Left lung (tissue), 10 donors: ENCODE results near the gene MSH5. TPM values are rescaled to one million over a fixed set of nuclear protein-coding genes. Genes with fewer than 3 reads are reported as not detected.

Source experiments
- ATAC-seq: fragments of 200-7000 bp; cut with Tn5 transposase; one replicate; pipeline ENCODE4 v1.9.1; 2020; ENCODE audit warnings: moderate library complexity
- DNase-seq, 4 donors: peaks; one replicate each; pipeline ENCODE4 v3.0.0-alpha.2; 2013 to 2020
- H3K27ac ChIP-seq, 2 donors: fragments of 200-600 bp; sonication (generic) in 1 of 2; one replicate each; pipeline versions ENCODE4 v1.5.0 to v1.8.0; 2020 to 2021
- H3K27me3 ChIP-seq, 2 donors: fragments of 200-600 bp; sonication (generic) in 1 of 2; one replicate each; pipeline versions ENCODE4 v1.5.0 to v1.8.0; 2020 to 2021
- H3K36me3 ChIP-seq, 2 donors: fragments of 200-600 bp; sonication (generic) in 1 of 2; one replicate each; pipeline versions ENCODE4 v1.5.0 to v1.8.0; 2020 to 2021
- H3K4me1 ChIP-seq, 2 donors: fragments of 200-600 bp; one replicate each; pipeline ENCODE4 v1.8.0; 2021
- H3K4me3 ChIP-seq, 2 donors: fragments of 200-600 bp; sonication (generic) in 1 of 2; one replicate each; pipeline versions ENCODE4 v1.5.0 to v1.8.0; 2020 to 2021; ENCODE audit warnings: mild to moderate bottlenecking in 1 of 2
- H3K9me3 ChIP-seq, 2 donors: fragments of 200-600 bp; sonication (generic) in 1 of 2; one replicate each; pipeline versions ENCODE4 v1.5.0 to v1.8.0; 2020 to 2021
- intact Hi-C, 2 donors: fragments of 100-400 bp; cut with DNase I; formaldehyde crosslinking; loops; one replicate each; pipeline versions ENCODE4 v1.11.2 to v1.14.2; 2022
- polyA plus RNA-seq, 6 donors: library from polyadenylated mRNA; unstranded; fragments of 120-200 nt; gene quantifications; one replicate each; pipeline ENCODE4 v1.2.1, GENCODE V29; 2013; ENCODE audit not compliant: insufficient read length in 6 of 6
- total RNA-seq, 2 donors: library from RNA; stranded (reverse); fragmentation: NEBNext Ultra II Directional; extraction: Animal tissue kit (Norgen Biotek cat#: 25700); gene quantifications; one replicate each; pipeline ENCODE4 v1.2.1, GENCODE V29; 2021
- TF ChIP-seq, protein P1 (sequence below), 2 donors: fragments of 200-600 bp; sonication (generic) in 1 of 2; IDR thresholded peaks; one replicate each; pipeline versions ENCODE4 v1.5.0 to v1.8.0; 2021; ENCODE audit warnings: antibody characterized with exemption in 2 of 2
- donor health status: DM: no; HTN: yes; CAD: no.
- donor health status: DM: no; HTN: no; CAD: no.

The MSH5 gene
- total and polyA plus RNA-seq, 8 donors: 9.7 to 49.8 (median 36.7) TPM

- Histone ChIP-seq H3K27ac (no peak overlapping the region), H3K4me1 (peaks cover 7 to 19% of the 10 kb centered on the region in 2 donors), H3K9me3 (no peaks in the 10 kb centered on the region), H3K27me3 (no peaks in the 10 kb centered on the region), H3K36me3 (peaks cover 0 to 53% of the 10 kb centered on the region in 2 donors), H3K4me3 (no peak overlapping the region)
- no peak for ATAC-seq
- intact Hi-C loops: no loop called here
- peak in 1 of 4 donors; percentile 31 for DNase-seq
- TF ChIP-seq, protein P1, sequence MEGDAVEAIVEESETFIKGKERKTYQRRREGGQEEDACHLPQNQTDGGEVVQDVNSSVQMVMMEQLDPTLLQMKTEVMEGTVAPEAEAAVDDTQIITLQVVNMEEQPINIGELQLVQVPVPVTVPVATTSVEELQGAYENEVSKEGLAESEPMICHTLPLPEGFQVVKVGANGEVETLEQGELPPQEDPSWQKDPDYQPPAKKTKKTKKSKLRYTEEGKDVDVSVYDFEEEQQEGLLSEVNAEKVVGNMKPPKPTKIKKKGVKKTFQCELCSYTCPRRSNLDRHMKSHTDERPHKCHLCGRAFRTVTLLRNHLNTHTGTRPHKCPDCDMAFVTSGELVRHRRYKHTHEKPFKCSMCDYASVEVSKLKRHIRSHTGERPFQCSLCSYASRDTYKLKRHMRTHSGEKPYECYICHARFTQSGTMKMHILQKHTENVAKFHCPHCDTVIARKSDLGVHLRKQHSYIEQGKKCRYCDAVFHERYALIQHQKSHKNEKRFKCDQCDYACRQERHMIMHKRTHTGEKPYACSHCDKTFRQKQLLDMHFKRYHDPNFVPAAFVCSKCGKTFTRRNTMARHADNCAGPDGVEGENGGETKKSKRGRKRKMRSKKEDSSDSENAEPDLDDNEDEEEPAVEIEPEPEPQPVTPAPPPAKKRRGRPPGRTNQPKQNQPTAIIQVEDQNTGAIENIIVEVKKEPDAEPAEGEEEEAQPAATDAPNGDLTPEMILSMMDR (IDR thresholded peaks at IDR 0.05): no peak
Measured at GRCh38 chr6:31778193-31778592, 38.4 kb downstream of the MSH5 start.

GRCh38 chr6:31778999-31779885 lies 39.4 kb downstream of the MSH5 start:
- Histone ChIP-seq H3K4me3 (no peak overlapping the region), H3K36me3 (peaks cover 0 to 63% of the 10 kb centered on the region in 2 donors), H3K9me3 (no peaks in the 10 kb centered on the region), H3K4me1 (peaks cover 7 to 18% of the 10 kb centered on the region in 2 donors), H3K27me3 (no peaks in the 10 kb centered on the region), H3K27ac (no peak overlapping the region)
- TF ChIP-seq, protein P1 (IDR thresholded peaks at IDR 0.05): no peak
- ATAC-seq: no peak
- DNase-seq: peak in 1 of 4 donors; percentile 69
- intact Hi-C loops: no loop called here

GRCh38 chr6:31779908-31780307 lies 40.1 kb downstream of the MSH5 start:
- DNase-seq: peak in 1 of 4 donors; percentile 53
- ATAC-seq: no peak
- H3K27ac ChIP-seq: no peak overlapping the region
- intact Hi-C loops: no loop called here
- no peak overlapping the region for H3K4me3 ChIP-seq
- TF ChIP-seq, protein P1 (IDR thresholded peaks at IDR 0.05): no peak
- H3K9me3 ChIP-seq: no peaks in the 10 kb centered on the region
- H3K4me1 ChIP-seq: peaks cover 7 to 18% of the 10 kb centered on the region in 2 donors
- H3K36me3 ChIP-seq: peaks cover 0 to 70% of the 10 kb centered on the region in 2 donors
- H3K27me3 ChIP-seq: no peaks in the 10 kb centered on the region

- H3K9me3 ChIP-seq: no peaks in the 10 kb centered on the region
- no peak for ATAC-seq
- TF ChIP-seq, protein P1 (IDR thresholded peaks at IDR 0.05): no peak
- H3K36me3 ChIP-seq: peaks cover 0 to 78% of the 10 kb centered on the region in 2 donors
- H3K4me3 ChIP-seq: no peak overlapping the region
- H3K27me3 ChIP-seq: no peaks in the 10 kb centered on the region
- peak in 1 of 4 donors; percentile 53 for DNase-seq
- H3K4me1 ChIP-seq: peaks cover 7 to 18% of the 10 kb centered on the region in 2 donors
- intact Hi-C loops: no loop called here
- H3K27ac ChIP-seq: no peak overlapping the region
Measured at GRCh38 chr6:31780507-31781243, 40.9 kb downstream of the MSH5 start.
